Naive thymus-derived CD4-positive, alpha-beta T cell (primary cell): ENCODE data around the gene NEK3. TPM values are rescaled to one million over a fixed set of nuclear protein-coding genes. Genes with fewer than 3 reads are reported as not detected.

Experiments used
- ATAC-seq: fragments of 150-1000 bp; cut with Tn5 transposase; 2 replicates; pipeline ENCODE4 v1.10.0; 2021; ENCODE audit warnings: mild to moderate bottlenecking, moderate library complexity
- CTCF ChIA-PET: fragments of 350-600 bp; sonication (Branson Sonifier 250); formaldehyde crosslinking; loops from one replicate; lab custom pipeline; 2021; ENCODE audit warnings: antibody characterized with exemption; lab: Charles Lee
- POLR2A ChIA-PET: fragments of 350-600 bp; sonication (Branson Sonifier 250); formaldehyde crosslinking; loops from one replicate; lab custom pipeline; 2021; ENCODE audit warnings: antibody characterized with exemption, inconsistent platforms; lab: Charles Lee
- DNase-seq, 9 donors: peaks; one replicate each; pipeline versions ENCODE4 v3.0.0 to v3.0.0-alpha.2; 2020 to 2022; ENCODE audit warnings: mixed read lengths in 1 of 9
- H3K27ac ChIP-seq: one replicate; pipeline ENCODE4 v1.7.0; 2013; ENCODE audit warnings: mild to moderate bottlenecking, low read depth, low read length, moderate library complexity
- H3K27me3 ChIP-seq, 2 donors: one replicate each; pipeline ENCODE4 v1.7.0; 2013; ENCODE audit warnings: low read length in 2 of 2, mild to moderate bottlenecking in 2 of 2, moderate library complexity in 2 of 2; ENCODE audit not compliant: control insufficient read depth in 2 of 2, insufficient read depth in 2 of 2
- H3K36me3 ChIP-seq, 3 experiments: 1 replicate in 2 of 3; 2 replicates in 1 of 3; pipeline ENCODE4 v1.7.0; 2013; ENCODE audit warnings: low read length in 3 of 3, mild to moderate bottlenecking in 3 of 3, moderate library complexity in 1 of 3; ENCODE audit not compliant: insufficient read depth in 3 of 3, control insufficient read depth in 2 of 3
- H3K4me1 ChIP-seq, 2 donors: one replicate each; pipeline ENCODE4 v1.7.0; 2013; ENCODE audit warnings: low read length in 2 of 2, mild to moderate bottlenecking in 2 of 2, moderate library complexity in 1 of 2; ENCODE audit not compliant: control insufficient read depth in 2 of 2, insufficient read depth in 2 of 2
- H3K4me3 ChIP-seq: 2 replicates; pipeline ENCODE4 v1.7.0; 2013; ENCODE audit warnings: mild to moderate bottlenecking, low read length
- H3K9me3 ChIP-seq, 3 experiments: 1 replicate in 2 of 3; 2 replicates in 1 of 3; pipeline ENCODE4 v1.7.0; 2013; ENCODE audit warnings: low read length in 3 of 3; ENCODE audit not compliant: control insufficient read depth in 2 of 3
- H3K27ac Mint-ChIP-seq, 9 donors: one replicate each; pipeline ENCODE4 v1.8.0; 2020 to 2022; ENCODE audit warnings: mixed read lengths in 9 of 9, mild to moderate bottlenecking in 8 of 9, moderate library complexity in 5 of 9, inconsistent platforms in 2 of 9
- H3K27me3 Mint-ChIP-seq, 5 donors: one replicate each; pipeline ENCODE4 v1.8.0; 2021 to 2022; ENCODE audit warnings: mixed read lengths in 5 of 5, mild to moderate bottlenecking in 1 of 5
- H3K36me3 Mint-ChIP-seq, 5 donors: one replicate each; pipeline ENCODE4 v1.8.0; 2020 to 2022; ENCODE audit warnings: mixed read lengths in 5 of 5, mild to moderate bottlenecking in 3 of 5, inconsistent platforms in 1 of 5
- H3K4me1 Mint-ChIP-seq, 7 donors: one replicate each; pipeline ENCODE4 v1.8.0; 2020 to 2022; ENCODE audit warnings: mixed read lengths in 7 of 7, mild to moderate bottlenecking in 3 of 7, inconsistent platforms in 1 of 7
- H3K4me3 Mint-ChIP-seq, 10 donors: one replicate each; pipeline ENCODE4 v1.8.0; 2020 to 2022; ENCODE audit warnings: mild to moderate bottlenecking in 10 of 10, mixed read lengths in 10 of 10, moderate library complexity in 6 of 10, inconsistent platforms in 2 of 10
- H3K9me3 Mint-ChIP-seq, 11 donors: one replicate each; pipeline ENCODE4 v1.8.0; 2020 to 2022; ENCODE audit warnings: mixed read lengths in 11 of 11, mild to moderate bottlenecking in 4 of 11, inconsistent platforms in 1 of 11, moderate library complexity in 1 of 11
- intact Hi-C, 2 donors: fragments of 100-400 bp; cut with micrococcal nuclease; formaldehyde crosslinking; loops; one replicate each; pipeline ENCODE4 v1.15.1; 2023
- polyA plus RNA-seq, 2 donors: library from polyadenylated mRNA; unstranded; fragments of 300-500 nt; fragmentation: Illumina TruSeq; gene quantifications; one replicate each; pipeline ENCODE4 v1.2.3, GENCODE V29; 2021
- total RNA-seq, 6 experiments: library from RNA in 5 of 6; stranded (reverse) in 5 of 6; gene quantifications; 1 replicate in 5 of 6; 2 replicates in 1 of 6; pipeline ENCODE4 v1.2.3 and lab custom pipeline; 2021 to 2026

NEK3 gene
- total and polyA plus RNA-seq, 7 experiments from 2014 or later, result 4.4 to 17.5 (median 5.0) TPM

GRCh38 chr13:52128714-52129700, 30.4 kb downstream of the NEK3 start, which contains the start of gene NEK5:
Gene NEK5 (minus strand): TSS chr13:52129073. CDS start chr13:52127482, 1,591 bp downstream.
- ChIA-PET POLR2A (no interaction called here), CTCF (interaction anchor here (0.5 to 3.1 kb wide), 8 partner anchors 11 to 581 kb away, joined by 3 to 31 read pairs (median 4); partner anchors contain the start of gene ALG11)
- Mint-ChIP-seq H3K9me3 (no peaks in the 10 kb centered on the region), H3K36me3 (peaks cover 5 to 29% (median 26%) of the 10 kb centered on the region in 5 donors), H3K27ac (peak within 1 kb of the TSS in 4 of 9 donors; percentile 3 to 19 (median 6)), H3K27me3 (peaks cover 0 to 14% (median 6%) of the 10 kb centered on the region in 5 donors), H3K4me3 (peak within 1 kb of the TSS; percentile 85 to 94 (median 88)), H3K4me1 (peaks cover 11 to 21% (median 18%) of the 10 kb centered on the region in 7 donors)
- no peaks in the 10 kb centered on the region for H3K36me3 ChIP-seq
- peak within 1 kb of the TSS; percentile 51 for H3K4me3 ChIP-seq
- no peak within 1 kb of the TSS for H3K27ac ChIP-seq
- H3K4me1 ChIP-seq, result peaks cover 11 to 13% of the 10 kb centered on the region in 2 donors
- no peaks in the 10 kb centered on the region for H3K9me3 ChIP-seq
- no peaks in the 10 kb centered on the region for H3K27me3 ChIP-seq
- intact Hi-C loops, result loop anchor here (1.0 to 5.0 kb wide), 7 partner anchors 30 to 1002 kb away; partner anchors contain the start of genes INTS6 (in 1 of the 2), NEK3 (in 1 of the 2) and WDFY2 (in 1 of the 2)
- ATAC-seq, result peak; percentile 82
- peak; percentile 36 to 75 (median 55) for DNase-seq

- peaks cover 11 to 21% (median 18%) of the 10 kb centered on the region in 7 donors for H3K4me1 Mint-ChIP-seq
- Histone ChIP-seq H3K4me1 (peaks cover 11 to 13% of the 10 kb centered on the region in 2 donors), H3K27me3 (no peaks in the 10 kb centered on the region), H3K36me3 (no peaks in the 10 kb centered on the region), H3K9me3 (no peaks in the 10 kb centered on the region), H3K4me3 (peak overlapping the region; percentile 51), H3K27ac (no peak overlapping the region)
- POLR2A ChIA-PET, result interaction anchor here (0.6 kb wide), 1 partner anchor 226 kb away, joined by 3 read pairs; no protein-coding TSS in a partner anchor
- H3K27ac Mint-ChIP-seq, result peak overlapping the region in 3 of 9 donors; percentile 3 to 19 (median 4)
- H3K4me3 Mint-ChIP-seq, result peak overlapping the region; percentile 85 to 94 (median 88)
- no peaks in the 10 kb centered on the region for H3K9me3 Mint-ChIP-seq
- intact Hi-C loops, result loop anchor here (1.0 to 5.0 kb wide), 15 partner anchors 31 to 1001 kb away; partner anchors contain the start of genes TMEM272 (in 2 of the 2), ALG11 (in 1 of the 2), INTS6 (in 1 of the 2) and NEK3 (in 1 of the 2)
- ATAC-seq, result peak; percentile 79
- H3K36me3 Mint-ChIP-seq, result peaks cover 5 to 21% (median 20%) of the 10 kb centered on the region in 5 donors
- peak; percentile 13 to 78 (median 68) for DNase-seq
- peaks cover 0 to 21% (median 6%) of the 10 kb centered on the region in 5 donors for H3K27me3 Mint-ChIP-seq
- CTCF ChIA-PET, result interaction anchor here (0.6 to 3.1 kb wide), 20 partner anchors 10 to 693 kb away, joined by 3 to 31 read pairs (median 4); partner anchors contain the start of gene ALG11
Observed at GRCh38 chr13:52127783-52128702, 31.4 kb downstream of the NEK3 start.

DNA sequence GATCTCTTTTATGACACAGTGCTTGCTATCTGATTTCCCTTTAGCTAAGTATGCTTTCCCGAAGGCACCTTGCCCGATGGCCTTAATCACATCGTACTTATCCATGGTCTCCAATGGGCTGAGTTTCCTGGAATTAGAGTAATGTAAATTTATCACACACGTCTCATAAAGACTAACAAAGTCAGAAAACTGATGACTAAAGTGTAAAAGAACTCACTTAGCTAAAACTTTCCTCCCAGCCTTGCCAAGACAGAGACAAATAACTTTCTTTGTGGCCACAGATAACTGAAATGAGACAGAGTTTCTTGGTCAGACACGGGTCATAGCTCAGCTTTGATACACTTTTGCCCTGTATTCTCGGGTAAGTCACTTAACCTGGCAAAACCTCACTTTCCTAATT, 32.0 kb downstream of the NEK3 start:
- Mint-ChIP-seq H3K9me3 (no peaks in the 10 kb centered on the region), H3K27me3 (peaks cover 0 to 21% (median 6%) of the 10 kb centered on the region in 5 donors), H3K27ac (peak overlapping the region in 1 of 9 donors; percentile 4), H3K36me3 (peaks cover 5 to 17% (median 14%) of the 10 kb centered on the region in 5 donors), H3K4me3 (peak overlapping the region in 5 of 10 donors; percentile 3 to 94 (median 88)), H3K4me1 (peaks cover 11 to 21% (median 18%) of the 10 kb centered on the region in 7 donors)
- Histone ChIP-seq H3K4me3 (no peak overlapping the region), H3K9me3 (no peaks in the 10 kb centered on the region), H3K27me3 (no peaks in the 10 kb centered on the region), H3K27ac (no peak overlapping the region), H3K4me1 (peaks cover 11 to 13% of the 10 kb centered on the region in 2 donors), H3K36me3 (no peaks in the 10 kb centered on the region)
- CTCF ChIA-PET, result interaction anchor here (0.6 to 3.1 kb wide), 19 partner anchors 9 to 692 kb away, joined by 3 to 31 read pairs (median 5); no protein-coding TSS in a partner anchor
- POLR2A ChIA-PET, result interaction anchor here (0.6 kb wide), 1 partner anchor 225 kb away, joined by 3 read pairs; no protein-coding TSS in a partner anchor
- ATAC-seq, result no peak
- peak in 1 of 9 donors; percentile 2 for DNase-seq
- intact Hi-C loops, result loop anchor here (1.0 to 5.0 kb wide), 13 partner anchors 57 to 1000 kb away; partner anchors contain the start of genes TMEM272 (in 2 of the 2), ALG11 (in 1 of the 2), INTS6 (in 1 of the 2) and VPS36 (in 1 of the 2)

- peaks cover 0 to 24% (median 6%) of the 10 kb centered on the region in 5 donors for H3K27me3 Mint-ChIP-seq
- Histone ChIP-seq H3K4me3 (no peak overlapping the region), H3K9me3 (no peaks in the 10 kb centered on the region), H3K36me3 (no peaks in the 10 kb centered on the region), H3K27me3 (no peaks in the 10 kb centered on the region), H3K4me1 (peaks cover 11 to 13% of the 10 kb centered on the region in 2 donors), H3K27ac (no peak overlapping the region)
- no peak for DNase-seq
- peaks cover 11 to 21% (median 18%) of the 10 kb centered on the region in 7 donors for H3K4me1 Mint-ChIP-seq
- H3K36me3 Mint-ChIP-seq, result no peaks in the 10 kb centered on the region
- POLR2A ChIA-PET, result no interaction called here
- no peak for ATAC-seq
- no peaks in the 10 kb centered on the region for H3K9me3 Mint-ChIP-seq
- CTCF ChIA-PET, result interaction anchor here (0.7 to 2.8 kb wide), 4 partner anchors 232 to 691 kb away, joined by 3 to 16 read pairs (median 4); no protein-coding TSS in a partner anchor
- no peak overlapping the region for H3K27ac Mint-ChIP-seq
- H3K4me3 Mint-ChIP-seq, result no peak overlapping the region
- intact Hi-C loops, result loop anchor here (5.0 kb wide), 4 partner anchors 72 to 998 kb away; partner anchors contain the start of gene INTS6 (in 1 of the 2)
Observed at GRCh38 chr13:52125547-52125946, 33.9 kb downstream of the NEK3 start.

GRCh38 chr13:52118595-52118994, 40.8 kb downstream of the NEK3 start:
- peaks cover 8 to 34% (median 13%) of the 10 kb centered on the region in 5 donors for H3K27me3 Mint-ChIP-seq
- Histone ChIP-seq H3K4me3 (no peak overlapping the region), H3K36me3 (no peaks in the 10 kb centered on the region), H3K27me3 (no peaks in the 10 kb centered on the region), H3K4me1 (no peaks in the 10 kb centered on the region), H3K9me3 (no peaks in the 10 kb centered on the region), H3K27ac (no peak overlapping the region)
- H3K4me1 Mint-ChIP-seq, result no peaks in the 10 kb centered on the region
- no peaks in the 10 kb centered on the region for H3K36me3 Mint-ChIP-seq
- no peak overlapping the region for H3K27ac Mint-ChIP-seq
- H3K9me3 Mint-ChIP-seq, result no peaks in the 10 kb centered on the region
- no peak for ATAC-seq
- intact Hi-C loops, result no loop called here
- DNase-seq, result no peak
- no peak overlapping the region for H3K4me3 Mint-ChIP-seq
- POLR2A ChIA-PET, result no interaction called here
- CTCF ChIA-PET, result interaction anchor here (2.2 kb wide), 1 partner anchor 10 kb away, joined by 8 read pairs; the partner anchor contains the start of gene NEK5
